CD4-positive, alpha-beta T cell treated with Interleukin-6 at 100 ng/mL for 8 hours (primary cell): Measurements from ENCODE around the gene LRRTM4.

ENCODE experiments used
- DNase-seq: peaks from one replicate; pipeline ENCODE4 v3.0.0-alpha.2; 2020; ENCODE audit warnings: mixed read lengths, low spot score

Gene LRRTM4

DNA sequence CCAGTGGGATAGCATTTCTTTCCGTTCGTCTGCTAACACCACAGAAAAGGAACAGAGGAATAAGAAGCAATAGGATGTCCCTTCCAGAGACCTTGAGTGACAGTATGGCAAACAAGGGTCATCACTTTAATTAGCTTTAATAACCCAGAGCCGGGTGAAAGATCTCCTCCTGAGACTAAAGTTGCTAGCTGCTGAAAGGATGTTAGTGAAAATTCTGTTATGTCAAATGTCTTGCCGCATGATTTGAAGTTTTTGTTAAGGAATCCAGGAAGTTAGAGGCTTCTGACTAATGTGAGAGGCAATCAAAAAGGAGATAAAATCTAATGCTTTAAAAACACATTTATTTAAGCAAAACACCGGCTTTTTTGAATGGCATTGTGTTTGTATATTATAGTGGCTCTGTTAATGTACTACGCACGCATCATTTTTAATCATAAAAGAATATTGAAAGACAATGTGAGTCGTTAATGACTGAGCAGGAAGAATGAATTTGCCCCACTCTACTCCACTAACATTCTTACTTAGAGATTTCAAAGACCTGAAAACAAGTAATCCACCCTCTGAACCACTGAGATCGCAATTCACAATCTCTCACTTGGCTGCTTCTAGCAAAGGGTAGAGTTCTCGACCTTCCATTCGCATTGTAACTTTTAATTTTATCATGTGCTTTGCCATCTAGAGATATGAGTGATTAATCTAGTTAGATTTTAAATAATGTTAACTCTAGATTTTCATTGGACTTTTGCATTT, 536.6 kb downstream of the LRRTM4 start:
- no peak for DNase-seq

DNA sequence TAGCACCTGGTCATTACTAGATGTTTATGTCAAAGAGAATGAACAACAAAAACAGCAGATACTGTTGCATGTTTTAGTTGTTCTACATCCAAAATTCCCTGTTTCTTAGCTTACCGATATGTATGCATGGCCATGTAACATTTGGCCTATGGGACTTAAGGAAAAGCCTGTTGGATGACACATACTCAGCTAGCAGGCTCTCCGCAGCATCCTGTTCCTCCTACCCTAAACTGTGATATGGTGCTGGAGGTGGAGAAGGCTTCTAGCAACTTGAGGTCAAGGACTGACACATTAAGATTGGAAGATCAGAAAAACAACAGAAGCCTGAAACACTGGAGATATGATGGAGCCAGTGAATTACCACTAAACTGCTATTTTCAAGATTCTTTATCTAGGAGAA, 537.8 kb downstream of the LRRTM4 start:
- DNase-seq = no peak

DNA sequence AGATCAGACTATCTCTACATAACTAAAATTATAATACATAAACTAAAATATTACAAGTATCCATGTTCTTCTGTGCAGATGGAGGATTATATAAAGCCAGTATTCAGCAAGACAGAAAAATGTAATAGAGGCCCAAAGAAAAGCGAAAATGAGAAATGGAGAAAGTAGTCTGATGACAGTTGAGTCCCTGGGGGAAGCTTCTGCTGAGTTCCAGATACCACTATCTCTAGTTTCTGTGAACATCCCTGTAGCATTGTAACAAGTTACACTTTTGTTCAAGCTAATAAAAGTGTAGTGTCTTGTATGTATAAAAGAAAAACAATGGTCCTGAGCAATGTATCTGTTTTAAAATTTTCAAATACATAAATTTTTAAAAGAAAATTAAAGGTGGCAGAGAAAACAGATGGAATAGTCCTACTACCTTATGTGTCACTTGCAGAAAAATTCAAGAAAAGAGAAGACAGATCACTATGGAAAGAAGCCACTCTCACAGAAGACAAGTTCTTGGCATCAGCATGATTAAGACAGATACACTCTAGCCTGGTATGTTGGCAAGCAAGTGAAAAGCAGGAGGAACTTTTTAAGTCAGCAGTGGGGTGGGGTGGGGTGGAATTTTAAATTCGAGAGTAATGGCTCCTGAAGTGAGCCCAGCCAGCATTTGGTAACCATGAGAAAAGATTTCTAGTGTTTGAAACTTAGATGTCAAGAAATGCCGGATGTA, 541.9 kb downstream of the LRRTM4 start:
- DNase-seq = no peak

DNA sequence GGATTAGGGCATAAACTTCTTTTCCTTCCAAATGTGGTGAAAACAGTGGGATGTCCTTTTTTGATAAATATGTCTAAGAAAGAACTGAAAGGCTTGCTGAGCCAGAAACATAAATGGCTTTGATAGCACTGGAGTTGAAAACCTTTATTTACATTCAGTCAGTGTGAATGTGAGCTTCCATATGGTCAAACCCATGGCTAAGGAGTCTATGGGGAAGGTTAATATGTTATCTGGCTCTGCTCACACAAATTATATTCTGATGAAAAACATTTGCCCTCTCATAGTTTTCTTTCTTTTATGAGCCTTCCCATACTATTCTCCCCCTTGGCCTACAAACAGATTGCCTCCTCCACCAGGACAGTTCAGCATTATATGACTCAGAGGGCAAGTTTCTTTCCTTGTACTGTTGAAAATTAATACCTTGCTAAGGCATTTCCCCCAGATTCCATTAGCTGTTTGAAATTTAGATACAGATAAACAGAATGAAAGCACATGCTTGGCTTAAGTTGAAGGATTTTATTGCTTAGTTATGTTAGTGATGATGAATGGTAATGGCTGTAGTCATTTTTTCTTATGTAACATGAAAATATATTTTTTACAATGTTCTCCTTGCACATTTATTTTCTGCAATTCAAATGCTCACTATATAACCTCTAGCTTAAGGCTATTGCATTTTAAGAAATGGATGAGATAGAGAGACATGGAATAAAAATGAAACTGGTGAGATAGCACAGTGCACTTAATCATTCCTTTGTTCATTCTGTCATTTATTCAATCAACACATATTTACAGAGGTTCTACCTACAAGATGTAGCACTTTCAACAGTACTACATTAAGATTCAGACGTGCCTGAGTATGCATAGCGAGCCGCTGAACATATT, 544.1 kb downstream of the LRRTM4 start:
- DNase-seq = no peak

DNA sequence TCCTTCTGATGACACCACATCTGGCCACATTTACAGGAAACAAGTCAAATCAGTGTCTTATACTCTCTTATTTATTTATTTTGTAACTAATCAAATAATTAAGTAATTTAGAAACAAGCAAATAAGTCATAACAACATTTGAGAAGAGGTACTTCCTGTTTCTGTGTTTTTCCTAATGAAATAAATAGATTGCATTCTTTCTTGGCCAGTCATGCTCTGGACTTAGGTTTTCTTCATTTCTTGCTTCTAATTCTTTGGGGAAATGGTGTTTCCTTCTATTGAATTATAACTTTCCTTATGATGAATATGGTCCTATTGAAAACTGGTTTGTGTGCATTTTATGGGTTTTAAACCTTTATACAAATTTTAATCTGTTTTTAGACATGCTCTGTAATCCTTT, 546.4 kb downstream of the LRRTM4 start:
- no peak for DNase-seq

DNA sequence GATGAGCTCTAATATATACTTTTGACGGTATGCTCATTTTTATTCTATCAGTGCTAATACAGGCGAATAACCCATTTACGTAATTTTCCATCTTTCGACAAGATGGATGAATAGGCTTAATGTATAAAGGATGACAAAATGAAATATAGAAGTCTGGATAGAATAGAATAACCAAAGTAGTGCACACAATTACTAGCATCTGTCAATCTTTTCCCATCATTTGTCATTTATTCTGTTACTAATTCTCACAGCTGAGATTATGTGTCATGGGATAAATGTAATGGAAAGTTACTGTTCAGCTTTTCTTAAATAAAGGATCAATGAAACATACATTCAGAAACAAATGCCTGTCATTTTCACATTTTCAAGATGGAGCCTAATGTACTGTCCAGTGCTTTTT, 548.6 kb downstream of the LRRTM4 start:
- no peak for DNase-seq

- no peak for DNase-seq
Measured at GRCh38 chr2:76965772-76966171, 556.4 kb downstream of the LRRTM4 start.

DNA sequence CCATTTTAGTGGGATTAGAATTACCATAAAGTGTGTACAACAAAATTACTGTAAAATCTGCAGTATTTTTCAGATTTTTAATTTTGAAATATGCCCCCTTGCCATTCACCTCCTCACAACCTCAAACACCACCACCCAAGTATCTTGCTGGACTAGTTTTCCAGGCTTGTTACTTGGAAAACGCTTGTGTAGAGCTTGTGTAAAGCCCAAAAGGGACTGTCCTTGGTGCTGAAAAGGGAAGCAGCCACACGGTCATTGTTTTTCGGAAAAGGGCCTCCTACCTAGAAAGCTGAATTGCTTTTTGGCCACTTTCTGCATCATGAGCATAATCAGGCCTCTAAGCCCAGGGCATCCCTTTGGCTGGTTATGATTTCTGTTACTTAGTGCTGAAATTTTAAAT, 563.4 kb downstream of the LRRTM4 start:
- DNase-seq = no peak

- no peak for DNase-seq
Measured at GRCh38 chr2:76953733-76954347, 568.3 kb downstream of the LRRTM4 start.

DNA sequence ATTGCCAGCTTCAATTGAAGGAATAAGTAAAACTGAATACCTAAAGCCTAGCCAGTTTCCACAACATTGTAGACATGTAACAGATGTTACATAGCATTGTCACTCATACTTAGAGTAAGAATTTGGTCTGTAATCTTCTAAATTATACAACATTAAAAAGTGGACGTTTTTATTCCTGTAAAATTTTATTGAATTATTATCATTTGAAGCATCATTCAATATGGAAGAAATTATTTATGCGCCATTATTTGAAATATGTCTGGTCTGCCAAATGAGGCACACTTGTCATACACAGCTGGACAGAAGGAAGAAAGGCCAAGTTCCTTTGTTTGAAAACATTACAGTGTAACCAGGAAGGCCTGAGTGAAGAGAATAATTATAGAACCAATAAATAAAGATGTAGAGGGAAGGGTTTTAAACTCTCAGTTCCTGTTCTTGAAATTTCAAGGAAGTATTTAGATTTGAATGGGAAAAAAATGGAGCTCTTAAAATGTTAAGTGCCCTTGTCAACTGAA, 575.5 kb downstream of the LRRTM4 start:
- no peak for DNase-seq

DNA sequence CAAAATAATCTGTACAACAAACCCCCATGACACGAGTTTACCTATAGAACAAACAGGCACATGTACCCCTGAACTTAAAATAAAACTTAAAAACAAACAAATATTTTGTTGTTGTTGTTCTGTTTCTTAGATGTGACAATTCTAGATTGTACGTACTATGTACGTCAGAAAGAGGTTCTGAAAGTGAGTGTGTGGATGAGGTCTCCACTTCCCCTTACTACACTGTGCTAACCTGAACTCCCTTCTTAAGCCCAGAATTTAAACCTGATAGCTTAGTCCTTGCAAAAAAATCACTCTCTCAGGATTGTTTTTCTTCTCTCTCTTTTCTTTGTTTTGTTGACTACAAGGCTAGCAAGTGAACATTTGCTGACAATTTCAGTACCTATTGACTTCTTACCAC, 581.6 kb downstream of the LRRTM4 start:
- no peak for DNase-seq

GRCh38 chr2:76938153-76938552, 584.0 kb downstream of the LRRTM4 start:
- DNase-seq = no peak

- DNase-seq = no peak
Measured at GRCh38 chr2:76932550-76932949, 589.6 kb downstream of the LRRTM4 start.

- no peak for DNase-seq
Measured at GRCh38 chr2:76930056-76930744, 592.0 kb downstream of the LRRTM4 start.

- no peak for DNase-seq
Measured at GRCh38 chr2:76928026-76928425, 594.1 kb downstream of the LRRTM4 start.

DNA sequence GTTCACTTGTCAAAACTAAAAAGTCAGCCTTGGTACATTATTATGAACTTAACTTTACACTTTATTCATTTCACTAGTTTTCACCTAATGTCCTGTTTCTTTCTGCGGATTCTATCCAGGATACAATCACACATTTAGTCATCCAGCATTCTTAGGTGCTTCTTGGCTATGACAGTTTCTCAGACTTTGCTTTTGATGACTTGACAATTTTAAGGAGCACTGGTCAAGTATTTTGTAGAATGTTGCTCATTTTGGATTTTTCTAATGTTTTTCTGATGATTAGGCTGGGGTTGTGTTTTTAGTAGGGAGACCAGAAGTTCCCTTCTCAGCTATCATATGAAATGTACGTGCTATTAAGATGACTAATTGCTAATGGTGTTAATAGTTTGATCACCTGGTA, 601.2 kb downstream of the LRRTM4 start:
- DNase-seq = no peak

DNA sequence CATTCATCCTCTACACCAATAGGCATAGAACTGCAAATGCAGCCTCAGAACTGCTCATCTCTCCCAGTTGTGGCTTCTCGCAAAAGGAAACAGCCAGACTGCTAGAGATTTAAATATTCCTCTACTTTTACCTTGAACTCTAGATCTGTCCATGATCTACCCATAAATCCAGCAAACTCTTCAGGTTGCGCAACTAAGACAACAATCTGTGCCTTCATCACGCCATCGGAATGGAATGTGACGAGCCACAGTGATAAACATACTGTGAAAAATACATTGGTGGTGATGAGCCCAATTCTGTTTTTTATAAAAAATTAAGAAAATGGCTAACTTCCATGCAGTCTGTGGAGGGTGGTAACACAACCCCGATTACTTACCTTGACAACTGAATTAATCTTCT, 626.7 kb downstream of the LRRTM4 start:
- DNase-seq = no peak

GRCh38 chr2:76870581-76870980, 651.6 kb downstream of the LRRTM4 start:
- DNase-seq = no peak

DNA sequence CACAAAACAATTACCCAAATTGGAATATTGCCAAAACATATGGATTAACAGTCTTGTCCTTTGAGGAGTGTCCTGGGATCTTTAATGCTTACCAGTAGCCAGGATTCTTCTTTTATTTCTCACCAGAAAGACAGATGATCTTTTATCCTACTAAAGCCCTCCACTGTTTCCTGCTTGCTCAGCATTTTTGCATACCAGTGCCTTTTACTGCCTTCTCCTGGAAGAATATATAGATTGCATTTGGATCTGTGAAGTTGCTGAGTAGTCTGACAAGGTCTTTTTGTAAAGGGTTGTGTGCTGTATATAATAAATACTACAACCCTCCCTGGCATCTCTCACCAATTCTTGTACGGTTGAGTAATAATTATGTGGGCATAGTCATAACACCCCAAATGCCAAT, 652.2 kb downstream of the LRRTM4 start:
- DNase-seq = no peak

DNA sequence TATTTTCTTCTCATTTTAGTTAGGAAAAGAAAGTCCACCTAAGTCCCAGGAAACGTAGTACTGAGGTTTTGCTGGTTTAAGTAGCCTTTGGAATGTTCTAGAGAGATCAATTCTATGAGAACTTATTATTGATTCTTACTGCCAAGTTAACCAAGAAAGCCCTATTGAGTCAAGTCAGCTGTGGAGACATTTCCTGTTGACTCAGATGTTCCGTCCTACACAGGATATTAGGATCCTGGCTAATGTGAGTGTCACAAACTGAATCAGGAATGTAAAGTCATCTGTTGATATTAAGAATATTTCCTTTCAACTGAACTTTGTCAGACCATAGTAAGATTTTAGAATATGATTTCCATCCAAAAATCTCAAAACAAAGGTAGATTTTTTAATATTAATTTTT, 654.3 kb downstream of the LRRTM4 start:
- DNase-seq = no peak

DNA sequence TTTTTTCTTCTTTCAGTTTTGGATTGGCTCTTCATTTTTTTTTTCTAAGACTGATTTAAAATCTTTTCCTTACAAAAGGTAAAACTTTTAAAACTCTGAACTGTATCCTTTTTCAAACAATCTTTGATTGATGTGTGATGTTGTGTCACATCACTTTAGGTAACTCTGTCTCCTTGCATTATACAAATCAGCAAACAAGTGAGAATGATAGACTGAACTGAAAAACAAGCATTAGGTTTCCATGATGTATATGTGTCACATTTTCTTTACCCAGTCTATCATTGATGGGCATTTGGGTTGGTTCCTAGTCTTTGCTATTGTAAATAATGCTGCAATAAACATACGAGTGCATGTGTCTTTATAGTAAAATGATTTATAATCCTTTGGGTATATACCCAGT, 655.7 kb downstream of the LRRTM4 start:
- no peak for DNase-seq

DNA sequence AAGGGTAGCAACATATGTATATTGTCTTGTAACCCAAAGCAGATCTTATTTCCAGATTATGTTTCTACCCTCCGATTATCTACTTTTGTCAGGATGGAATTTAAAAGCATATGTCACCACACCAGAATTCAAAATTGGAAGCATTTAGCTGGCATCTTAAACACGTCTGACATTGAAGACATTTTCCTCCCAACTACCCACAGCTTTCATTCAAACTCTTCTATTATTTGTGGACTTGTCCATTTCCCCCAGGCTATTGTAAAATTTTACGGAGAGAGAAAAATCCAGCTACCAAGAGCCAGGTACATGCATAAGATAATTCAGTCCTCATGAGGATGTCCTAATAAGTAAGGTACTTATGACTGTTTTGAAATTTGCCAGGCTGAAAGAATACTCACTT, 659.3 kb downstream of the LRRTM4 start:
- no peak for DNase-seq
